Transverse colon (tissue), 4 donors: Measurements from ENCODE around the gene PBX3. TPM values are rescaled to one million over a fixed set of nuclear protein-coding genes. Genes with fewer than 3 reads are reported as not detected.

Experiments used
- DNase-seq: peaks from one replicate; pipeline ENCODE4 v3.0.0-alpha.2; 2019
- H3K27ac ChIP-seq, 4 donors: fragments of 200-600 bp; sonication (generic); 2 replicates each; pipeline ENCODE4 v1.5.1; 2016 to 2018; ENCODE audit warnings: inconsistent platforms in 4 of 4
- H3K27me3 ChIP-seq: fragments of 200-600 bp; sonication (generic); 2 replicates; pipeline ENCODE4 v1.5.1; 2017; ENCODE audit warnings: inconsistent platforms
- H3K36me3 ChIP-seq, 4 donors: fragments of 200-600 bp; sonication (generic); 2 replicates each; pipeline ENCODE4 v1.5.1; 2017 to 2019; ENCODE audit warnings: inconsistent platforms in 4 of 4
- H3K4me1 ChIP-seq, 4 donors: fragments of 200-600 bp; sonication (generic); 2 replicates each; pipeline ENCODE4 v1.5.1; 2017 to 2020; ENCODE audit warnings: inconsistent platforms in 4 of 4
- H3K4me3 ChIP-seq, 4 donors: fragments of 200-600 bp; sonication (generic); 1 replicate in 1 of 4; 2 replicates in 3 of 4; pipeline versions ENCODE4 v1.5.1 to v1.6.1; 2017 to 2019; ENCODE audit warnings: inconsistent platforms in 4 of 4
- H3K9me3 ChIP-seq, 2 donors: fragments of 200-600 bp; sonication (generic); 2 replicates each; pipeline ENCODE4 v1.5.1; 2017 to 2019; ENCODE audit warnings: inconsistent platforms in 2 of 2
- CTCF ChIP-seq, 5 experiments: fragments of 200-600 bp in 3 of 5; fragments of 450-650 bp in 2 of 5; sonication (generic) in 3 of 5; IDR thresholded peaks; 1 replicate in 2 of 5; 2 replicates in 3 of 5; pipeline ENCODE4 v1.5.1; 2016 to 2017; ENCODE audit warnings: antibody characterized with exemption in 5 of 5, inconsistent platforms in 3 of 5, mild to moderate bottlenecking in 2 of 5, moderate library complexity in 1 of 5
- EP300 ChIP-seq: sonication (generic); formaldehyde crosslinking; IDR thresholded peaks from one replicate; pipeline ENCODE4 v1.6.1; 2017; ENCODE audit warnings: antibody characterized with exemption, low read depth
- POLR2A ChIP-seq: fragments of 450-650 bp; IDR thresholded peaks from one replicate; pipeline ENCODE4 v1.6.1; 2016; ENCODE audit warnings: antibody characterized with exemption, mild to moderate bottlenecking, moderate library complexity
- POLR2AphosphoS5 ChIP-seq, 3 donors: sonication (generic); formaldehyde crosslinking; IDR thresholded peaks; one replicate each; pipeline ENCODE4 v1.6.1; 2016; ENCODE audit warnings: antibody characterized with exemption in 3 of 3
- WGBS, 2 donors: methylation state at CpG; one replicate each; pipeline ENCODE4 v1.1.5; 2018; ENCODE audit warnings: low coverage in 1 of 2; 5-methylcytosine and 5-hydroxymethylcytosine counted together
- in situ Hi-C, 4 donors: fragments of 200-750 bp; cut with MboI; loops; one replicate each; pipeline versions ENCODE4 v1.15.0 to v1.15.1; 2017; ENCODE audit warnings: low sequenced_read_pairs in 3 of 4, low pct_ligation_motif_present in 1 of 4, low pct_unique_long_range_greater_than_20kb in 1 of 4
- intact Hi-C: fragments of 100-400 bp; cut with DNase I; formaldehyde crosslinking; loops from one replicate; pipeline ENCODE4 v1.15.1; 2023; ENCODE audit warnings: low total_unique reads
- total RNA-seq, 4 donors: library from RNA; depleted of rRNA; stranded (reverse); fragments of >200 nt; gene quantifications; one replicate each; pipeline ENCODE4 v1.1.0, GENCODE V29; 2016

The PBX3 gene
- total RNA-seq, 4 donors from 2014 or later = 16.4 to 70.3 (median 20.4) TPM

- TF ChIP-seq CTCF (IDR thresholded peaks at IDR 0.05) (no peak), POLR2A (no peak), EP300 (no peak), POLR2AphosphoS5 (IDR thresholded peaks at IDR 0.05) (no peak)
- in situ Hi-C loops (no loop called here), intact Hi-C loops (no loop called here)
- Histone ChIP-seq H3K27ac (no peak overlapping the region), H3K4me1 (peaks cover 4 to 26% (median 8%) of the 10 kb centered on the region in 4 donors), H3K36me3 (no peaks in the 10 kb centered on the region), H3K4me3 (no peak overlapping the region), H3K27me3 (no peaks in the 10 kb centered on the region), H3K9me3 (no peaks in the 10 kb centered on the region)
- WGBS, 2 donors = 87 to 92% methylated on average over 2 of the region's 2 CpGs
- DNase-seq = no peak
These were observed 150.3 kb downstream of the PBX3 start for GRCh38 chr9:125897481-125897880.

GRCh38 chr9:125902214-125902613 is 155.0 kb downstream of the PBX3 start:
- WGBS, 2 donors = 67 to 81% methylated on average over 3 of the region's 3 CpGs
- H3K4me1 ChIP-seq = peaks cover 0 to 16% (median 13%) of the 10 kb centered on the region in 4 donors
- intact Hi-C loops = no loop called here
- in situ Hi-C loops = no loop called here
- no peak overlapping the region for H3K4me3 ChIP-seq
- no peak overlapping the region for H3K27ac ChIP-seq
- no peaks in the 10 kb centered on the region for H3K36me3 ChIP-seq
- DNase-seq = no peak
- TF ChIP-seq POLR2A (no peak), POLR2AphosphoS5 (IDR thresholded peaks at IDR 0.05) (no peak), CTCF (IDR thresholded peaks at IDR 0.05) (no peak), EP300 (no peak)
- H3K27me3 ChIP-seq = no peaks in the 10 kb centered on the region
- no peaks in the 10 kb centered on the region for H3K9me3 ChIP-seq

- intact Hi-C loops = no loop called here
- no peaks in the 10 kb centered on the region for H3K27me3 ChIP-seq
- in situ Hi-C loops = no loop called here
These were observed 155.8 kb downstream of the PBX3 start for GRCh38 chr9:125902831-125903512.

More at GRCh38 chr9:125902831-125903512, 155.8 kb downstream of the PBX3 start:
- H3K36me3 ChIP-seq = no peaks in the 10 kb centered on the region
- 74 to 90% methylated on average over 2 of the region's 2 CpGs for WGBS, 2 donors
- peaks cover 0 to 16% (median 13%) of the 10 kb centered on the region in 4 donors for H3K4me1 ChIP-seq
- DNase-seq = no peak
- no peaks in the 10 kb centered on the region for H3K9me3 ChIP-seq
- H3K27ac ChIP-seq = no peak overlapping the region
- TF ChIP-seq CTCF (IDR thresholded peaks at IDR 0.05) = no peak
- no peak for TF ChIP-seq EP300
- TF ChIP-seq POLR2A = no peak
- TF ChIP-seq POLR2AphosphoS5 (IDR thresholded peaks at IDR 0.05) = no peak
- no peak overlapping the region for H3K4me3 ChIP-seq
